Measurements from ENCODE around the gene OR4C5. TPM values are rescaled to one million over a fixed set of nuclear protein-coding genes. Genes with fewer than 3 reads are reported as not detected.
"Not testable (repeated sequence)": the region's sequence is repeated elsewhere in the genome, so short reads cannot be mapped to it uniquely, and the experiment has no call there.

OR4C5 gene
- total RNA-seq, 2 donors from 2014 or later = not detected

- TF ChIP-seq, protein P1, sequence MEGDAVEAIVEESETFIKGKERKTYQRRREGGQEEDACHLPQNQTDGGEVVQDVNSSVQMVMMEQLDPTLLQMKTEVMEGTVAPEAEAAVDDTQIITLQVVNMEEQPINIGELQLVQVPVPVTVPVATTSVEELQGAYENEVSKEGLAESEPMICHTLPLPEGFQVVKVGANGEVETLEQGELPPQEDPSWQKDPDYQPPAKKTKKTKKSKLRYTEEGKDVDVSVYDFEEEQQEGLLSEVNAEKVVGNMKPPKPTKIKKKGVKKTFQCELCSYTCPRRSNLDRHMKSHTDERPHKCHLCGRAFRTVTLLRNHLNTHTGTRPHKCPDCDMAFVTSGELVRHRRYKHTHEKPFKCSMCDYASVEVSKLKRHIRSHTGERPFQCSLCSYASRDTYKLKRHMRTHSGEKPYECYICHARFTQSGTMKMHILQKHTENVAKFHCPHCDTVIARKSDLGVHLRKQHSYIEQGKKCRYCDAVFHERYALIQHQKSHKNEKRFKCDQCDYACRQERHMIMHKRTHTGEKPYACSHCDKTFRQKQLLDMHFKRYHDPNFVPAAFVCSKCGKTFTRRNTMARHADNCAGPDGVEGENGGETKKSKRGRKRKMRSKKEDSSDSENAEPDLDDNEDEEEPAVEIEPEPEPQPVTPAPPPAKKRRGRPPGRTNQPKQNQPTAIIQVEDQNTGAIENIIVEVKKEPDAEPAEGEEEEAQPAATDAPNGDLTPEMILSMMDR (conservative IDR thresholded peaks at IDR 0.05) = no peak
- Mint-ChIP-seq H3K36me3 (ENCODE audit: low read depth) (no peaks in the 10 kb centered on the region), H3K4me3 (no peak overlapping the region), H3K27me3 (ENCODE audit: insufficient read depth) (no peaks in the 10 kb centered on the region), H3K27ac (no peak overlapping the region), H3K9me3 (peaks cover 82% of the 10 kb centered on the region), H3K4me1 (no peaks in the 10 kb centered on the region)
- H3K9ac ChIP-seq (ENCODE audit: extremely low read depth, low read length, poor library complexity, severe bottlenecking) = no peak overlapping the region
- H3K27me3 ChIP-seq (ENCODE audit: control insufficient read depth, insufficient read depth, low read length, poor library complexity, severe bottlenecking) = no peaks in the 10 kb centered on the region
- no peaks in the 10 kb centered on the region for H3K4me1 ChIP-seq (ENCODE audit: control insufficient read depth, insufficient read depth, low read length)
- H3K9me3 ChIP-seq (ENCODE audit: control insufficient read depth, low read length) = peaks cover 61% of the 10 kb centered on the region
- no peak for DNase-seq
- H3K36me3 ChIP-seq (ENCODE audit: control insufficient read depth, insufficient read depth, low read length) = no peaks in the 10 kb centered on the region
- no peak overlapping the region for H3K27ac ChIP-seq (ENCODE audit: low read depth, low read length)
- WGBS, 2 experiments (ENCODE audit: insufficient coverage in 1 of 2, insufficient read length in 1 of 2) = 43 to 89% methylated on average over 1 to 2 of the region's 2 CpGs
- no peak overlapping the region for H3K4me3 ChIP-seq (ENCODE audit: low read length)
Measured at GRCh38 chr11:48341466-48341865, 24.8 kb downstream of the OR4C5 start.

DNA sequence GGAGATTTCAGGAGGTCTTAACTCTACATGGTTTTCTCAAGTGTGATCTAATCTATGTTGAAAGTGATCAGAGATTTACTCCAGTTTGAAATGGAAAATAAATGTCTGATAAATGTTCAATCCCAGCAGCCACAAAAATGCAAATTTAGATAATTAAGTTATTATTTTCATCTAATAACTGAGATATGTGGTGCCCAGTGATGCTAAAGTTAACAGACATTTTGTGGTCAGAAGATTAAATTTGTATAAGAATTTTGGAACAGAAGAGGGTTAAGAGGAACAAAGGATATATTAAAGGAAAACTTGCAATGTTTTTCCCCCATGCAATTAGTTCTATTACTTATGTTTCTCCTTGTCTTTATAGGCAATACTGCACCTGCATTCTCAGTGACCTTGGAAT lies 41.6 kb downstream of the OR4C5 start, which contains the start of gene OR4C3:
Gene OR4C3, plus strand, starts transcription at position 301 of the 400 bp plus-strand sequence. CDS start 102 bp downstream, outside the sequence.
- H3K9ac ChIP-seq (ENCODE audit: extremely low read depth, low read length, poor library complexity, severe bottlenecking); H3K27me3 Mint-ChIP-seq (ENCODE audit: insufficient read depth); H3K27ac Mint-ChIP-seq; H3K36me3 Mint-ChIP-seq (ENCODE audit: low read depth); DNase-seq; H3K4me1 ChIP-seq (ENCODE audit: control insufficient read depth, insufficient read depth, low read length); H3K4me1 Mint-ChIP-seq; H3K27me3 ChIP-seq (ENCODE audit: control insufficient read depth, insufficient read depth, low read length, poor library complexity, severe bottlenecking); H3K27ac ChIP-seq (ENCODE audit: low read depth, low read length); H3K36me3 ChIP-seq (ENCODE audit: control insufficient read depth, insufficient read depth, low read length); H3K4me3 Mint-ChIP-seq; H3K4me3 ChIP-seq (ENCODE audit: low read length): not testable (repeated sequence)
- peaks cover 56% of the 10 kb centered on the region for H3K9me3 ChIP-seq (ENCODE audit: control insufficient read depth, low read length)
- H3K9me3 Mint-ChIP-seq = peaks cover 91% of the 10 kb centered on the region

DNA sequence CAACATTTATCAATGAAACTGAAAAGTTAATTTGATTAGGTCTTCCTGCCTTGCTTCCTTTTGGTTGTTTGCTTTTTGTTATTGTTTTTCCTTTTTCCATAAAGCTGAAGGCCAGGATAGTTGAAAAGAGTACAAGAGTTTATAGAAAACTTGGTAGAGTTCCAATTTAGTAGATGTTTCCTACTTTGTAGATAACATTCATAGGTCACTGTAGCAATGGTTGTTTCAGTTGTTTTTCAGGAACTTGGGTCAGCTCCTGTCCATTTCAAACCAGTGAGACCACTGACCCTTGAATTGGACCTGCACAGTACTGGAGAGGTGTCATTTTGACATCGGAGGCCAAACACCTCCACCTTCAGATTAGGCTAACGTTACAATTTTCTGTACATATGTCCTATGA lies 46.5 kb downstream of the OR4C5 start:
- peaks cover 69% of the 10 kb centered on the region for H3K9me3 ChIP-seq (ENCODE audit: control insufficient read depth, low read length)
- not testable (repeated sequence) for H3K27me3 ChIP-seq (ENCODE audit: control insufficient read depth, insufficient read depth, low read length, poor library complexity, severe bottlenecking); H3K27me3 Mint-ChIP-seq (ENCODE audit: insufficient read depth); H3K36me3 ChIP-seq (ENCODE audit: control insufficient read depth, insufficient read depth, low read length); H3K27ac Mint-ChIP-seq; H3K4me1 ChIP-seq (ENCODE audit: control insufficient read depth, insufficient read depth, low read length); H3K36me3 Mint-ChIP-seq (ENCODE audit: low read depth); H3K4me1 Mint-ChIP-seq; H3K9ac ChIP-seq (ENCODE audit: extremely low read depth, low read length, poor library complexity, severe bottlenecking); DNase-seq; H3K27ac ChIP-seq (ENCODE audit: low read depth, low read length); H3K4me3 Mint-ChIP-seq; H3K4me3 ChIP-seq (ENCODE audit: low read length)
- H3K9me3 Mint-ChIP-seq = peaks cover 77% of the 10 kb centered on the region
- WGBS, 2 experiments (ENCODE audit: insufficient coverage in 1 of 2, insufficient read length in 1 of 2) = 56 to 74% methylated on average over 2 of the region's 2 CpGs

Other genes with a start within 250 kb of the OR4C5 start
- gene OR4B1, start 149.7 kb downstream of the OR4C5 start, total RNA-seq = not detected
- gene OR4X2, start 121.4 kb downstream of the OR4C5 start, total RNA-seq = not detected
- not detected for gene OR4X1, start 102.6 kb downstream of the OR4C5 start, total RNA-seq
- not detected for gene OR4S1, start 60.2 kb downstream of the OR4C5 start, total RNA-seq
- not detected for gene OR4C3, start 41.5 kb downstream of the OR4C5 start, total RNA-seq
- gene OR4A47, start 122.3 kb upstream of the OR4C5 start, total RNA-seq = not detected

Data from endodermal cell (in vitro differentiated cells).